HepG2 (cell line): ENCODE measurements around the gene GPR27. TPM values are rescaled to one million over a fixed set of nuclear protein-coding genes. Genes with fewer than 3 reads are reported as not detected.

Experiments
- ATAC-seq: fragments of 200-7000 bp; cut with Tn5 transposase; 3 replicates; pipeline ENCODE4 v1.9.1; 2020; ENCODE audit warnings: mild to moderate bottlenecking, moderate library complexity
- BruUV-seq: library from RNA; stranded (reverse); fragments of 400-500 nt; replicated peaks from 2 replicates; lab custom pipeline; 2021; lab: Mats Ljungman, UMichigan
- CTCF ChIA-PET: fragments of 300-600 bp; formaldehyde crosslinking; extraction: SDS; loops from one replicate; lab custom pipeline; 2021; ENCODE audit warnings: low total read pairs, inconsistent platforms, low intra/inter-chr PET ratio; lab: Yijun Ruan, JAX
- POLR2A ChIA-PET: fragments of 350-600 bp; sonication (Branson Sonifier 250); formaldehyde crosslinking; loops from one replicate; lab custom pipeline; 2020; ENCODE audit warnings: antibody characterized with exemption, inconsistent platforms; lab: Yijun Ruan, JAX
- DNase-seq: peaks from one replicate; pipeline ENCODE4 v3.0.0-alpha.2; 2015; ENCODE audit warnings: low spot score
- FAIRE-seq: peaks from 3 replicates; lab custom pipeline; 2011; peaks lifted over from hg19 to GRCh38; lab: Jason Lieb, UNC
- H2AFZ ChIP-seq: one replicate; pipeline ENCODE4 v1.6.1; 2011; ENCODE audit warnings: low read length, inconsistent platforms
- H3K27ac ChIP-seq: fragments of 300-600 bp; 3 replicates; pipeline ENCODE4 v1.8.0; 2011; ENCODE audit warnings: mixed run types, mild to moderate bottlenecking, mixed read lengths, low read length, inconsistent platforms; ENCODE audit not compliant: insufficient read depth; ENCODE audit errors: extremely low read length
- H3K27me3 ChIP-seq, 2 experiments: fragments of 200-600 bp in 1 of 2; 2 replicates in 1 of 2; 3 replicates in 1 of 2; pipeline versions ENCODE4 v1.6.0 to v1.8.0; 2011; ENCODE audit warnings: low read length in 2 of 2, mild to moderate bottlenecking in 2 of 2, moderate library complexity in 2 of 2, inconsistent platforms in 1 of 2; ENCODE audit not compliant: insufficient read depth in 2 of 2, control insufficient read depth in 1 of 2
- H3K36me3 ChIP-seq, 2 experiments: fragments of 200-600 bp in 1 of 2; replicated peaks in 1 of 2; 2 replicates in 1 of 2; 3 replicates in 1 of 2; pipeline versions ENCODE4 v1.5.1 to v1.8.0; 2011; ENCODE audit warnings: low read length in 2 of 2, inconsistent platforms in 1 of 2; ENCODE audit not compliant: insufficient read depth in 2 of 2, control insufficient read depth in 1 of 2
- H3K4me1 ChIP-seq: 2 replicates; pipeline ENCODE4 v1.5.1; 2012; ENCODE audit warnings: low read length, inconsistent platforms; ENCODE audit not compliant: insufficient read depth
- H3K4me2 ChIP-seq: 2 replicates; pipeline ENCODE4 v1.6.0; 2011; ENCODE audit warnings: low read depth, low read length, inconsistent platforms
- H3K4me3 ChIP-seq, 3 experiments: fragments of 200-600 bp in 1 of 3; sonication (generic), shearing (Covaris generic) in 1 of 3; replicated peaks in 1 of 3; 2 replicates each; pipeline ENCODE4 v1.5.1; 2011 to 2016; ENCODE audit warnings: low read length in 3 of 3, inconsistent platforms in 2 of 3, low read depth in 2 of 3, mild to moderate bottlenecking in 2 of 3, control low read depth in 1 of 3, mixed read lengths in 1 of 3; ENCODE audit not compliant: insufficient read depth in 1 of 3
- H3K79me2 ChIP-seq: one replicate; pipeline ENCODE4 v1.6.1; 2011; ENCODE audit warnings: low read length, inconsistent platforms; ENCODE audit not compliant: insufficient read depth
- H3K9ac ChIP-seq: 2 replicates; pipeline ENCODE4 v1.6.0; 2011; ENCODE audit warnings: mild to moderate bottlenecking, low read depth, low read length, inconsistent platforms; ENCODE audit not compliant: insufficient read depth
- H3K9me3 ChIP-seq: 2 replicates; pipeline ENCODE4 v1.5.1; 2012; ENCODE audit warnings: mild to moderate bottlenecking, low read length
- H4K20me1 ChIP-seq: 2 replicates; pipeline ENCODE4 v1.6.0; 2011; ENCODE audit warnings: inconsistent platforms, mild to moderate bottlenecking, low read length, moderate library complexity; ENCODE audit not compliant: insufficient read depth
- ATRX ChIP-seq: sonication (generic); formaldehyde crosslinking; IDR thresholded peaks from 2 replicates; pipeline ENCODE4 v1.4.0; 2020; ENCODE audit warnings: missing genetic modification reagents, borderline replicate concordance
- BRCA1 ChIP-seq: sonication (generic); formaldehyde crosslinking; IDR thresholded peaks from 2 replicates; pipeline ENCODE4 v1.4.0; 2020; ENCODE audit warnings: missing genetic modification reagents
- DNMT1 ChIP-seq: sonication (generic); formaldehyde crosslinking; IDR thresholded peaks from 2 replicates; pipeline ENCODE4 v1.5.1; 2020; ENCODE audit warnings: mild to moderate bottlenecking, missing genetic modification reagents
- RBFOX2 ChIP-seq: fragments of 200-400 bp; formaldehyde crosslinking; IDR thresholded peaks from 2 replicates; pipeline ENCODE4 v1.6.1; 2017; ENCODE audit warnings: low read depth, mild to moderate bottlenecking, low read length
- THAP11 ChIP-seq: IDR thresholded peaks from 2 replicates; pipeline ENCODE4 v1.6.1; 2016; ENCODE audit warnings: missing biosample characterization, missing genetic modification reagents
- ZMYM2 ChIP-seq: sonication (generic); formaldehyde crosslinking; IDR thresholded peaks from 2 replicates; pipeline ENCODE4 v1.8.0; 2022; ENCODE audit warnings: mild to moderate bottlenecking, missing genetic modification reagents
- ZNF207 ChIP-seq: fragments of 450-650 bp; IDR thresholded peaks from 2 replicates; pipeline ENCODE4 v1.6.1; 2016; ENCODE audit warnings: antibody characterized with exemption, borderline replicate concordance
- ZNF335 ChIP-seq: sonication (generic); formaldehyde crosslinking; IDR thresholded peaks from 2 replicates; pipeline ENCODE4 v1.4.0; 2020; ENCODE audit warnings: missing genetic modification reagents
- ZNF354B ChIP-seq: sonication (generic); formaldehyde crosslinking; IDR thresholded peaks from 2 replicates; pipeline ENCODE4 v1.8.0; 2022; ENCODE audit warnings: mild to moderate bottlenecking, missing genetic modification reagents
- ZNF496 ChIP-seq: sonication (generic); formaldehyde crosslinking; IDR thresholded peaks from 2 replicates; pipeline ENCODE4 v1.8.1; 2023; ENCODE audit warnings: mild to moderate bottlenecking, moderate library complexity, missing genetic modification reagents; ENCODE audit not compliant: insufficient replicate concordance
- ZNF556 ChIP-seq: sonication (generic); formaldehyde crosslinking; IDR thresholded peaks from 2 replicates; pipeline ENCODE4 v1.4.0; 2020; ENCODE audit warnings: mild to moderate bottlenecking, missing genetic modification reagents, borderline replicate concordance
- ZSCAN20 ChIP-seq: sonication (generic); formaldehyde crosslinking; IDR thresholded peaks from 2 replicates; pipeline ENCODE4 v1.4.0; 2020; ENCODE audit warnings: missing genetic modification reagents, mild to moderate bottlenecking, borderline replicate concordance
- ZSCAN21 ChIP-seq: sonication (generic); formaldehyde crosslinking; IDR thresholded peaks from 2 replicates; pipeline ENCODE4 v1.8.0; 2022; ENCODE audit warnings: mild to moderate bottlenecking, missing genetic modification reagents, moderate library complexity, borderline replicate concordance
- WGBS: methylation state at CpG from one replicate; pipeline ENCODE4 v1.1.6; 2017; ENCODE audit warnings: low lambda C conversion rate; 5-methylcytosine and 5-hydroxymethylcytosine counted together
- in situ Hi-C: cut with HindIII; loops from 2 replicates; pipeline ENCODE4 v1.10.0; 2017; ENCODE audit warnings: low pct_unique_long_range_greater_than_20kb; ENCODE audit not compliant: extremely low pct_ligation_motif_present
- intact Hi-C: fragments of 100-400 bp; cut with micrococcal nuclease; formaldehyde crosslinking; loops from one replicate; pipeline ENCODE4 v1.10.0; 2022; ENCODE audit not compliant: unreplicated experiment
- polyA plus RNA-seq, 8 experiments: library from polyadenylated mRNA; depleted of rRNA in 3 of 8; stranded (reverse) in 7 of 8; unstranded in 1 of 8; fragments of >200 nt; fragmentation: Illumina TruSeq in 4 of 8; extraction: Trizol in 4 of 8; gene quantifications; 2 replicates each; pipeline versions ENCODE4 v1.2.1 to v1.2.3, GENCODE V29; 2011 to 2016; ENCODE audit warnings: low read depth in 4 of 8, missing spikeins in 1 of 8, mixed read lengths in 1 of 8; ENCODE audit not compliant: insufficient read depth in 1 of 8
- total RNA-seq, 5 experiments: library from RNA; depleted of rRNA; stranded (reverse); fragments of >200 nt; fragmentation: Illumina TruSeq; extraction: Trizol; gene quantifications; 2 replicates each; pipeline ENCODE4 v1.2.3, GENCODE V29; 2016; ENCODE audit warnings: low read depth in 1 of 5
- TF ChIP-seq, protein P1 (sequence below), 2 experiments: sonication (generic) in 1 of 2; formaldehyde crosslinking in 1 of 2; IDR thresholded peaks; 2 replicates each; pipeline versions ENCODE4 v1.6.1 to v1.9.0; 2014 to 2022; ENCODE audit warnings: antibody characterized with exemption in 1 of 2, borderline replicate concordance in 1 of 2, inconsistent platforms in 1 of 2, low read depth in 1 of 2, missing genetic modification reagents in 1 of 2
- TF ChIP-seq, protein P2 (sequence below): sonication (generic); formaldehyde crosslinking; IDR thresholded peaks from 2 replicates; pipeline ENCODE4; 2020; ENCODE audit warnings: missing genetic modification reagents, mild to moderate bottlenecking, borderline replicate concordance

Gene GPR27
- total and polyA plus RNA-seq, 2 of the 13 experiments (the other 11 are each of a cell fraction or from before 2014, with no cell fraction given): not detected

DNA sequence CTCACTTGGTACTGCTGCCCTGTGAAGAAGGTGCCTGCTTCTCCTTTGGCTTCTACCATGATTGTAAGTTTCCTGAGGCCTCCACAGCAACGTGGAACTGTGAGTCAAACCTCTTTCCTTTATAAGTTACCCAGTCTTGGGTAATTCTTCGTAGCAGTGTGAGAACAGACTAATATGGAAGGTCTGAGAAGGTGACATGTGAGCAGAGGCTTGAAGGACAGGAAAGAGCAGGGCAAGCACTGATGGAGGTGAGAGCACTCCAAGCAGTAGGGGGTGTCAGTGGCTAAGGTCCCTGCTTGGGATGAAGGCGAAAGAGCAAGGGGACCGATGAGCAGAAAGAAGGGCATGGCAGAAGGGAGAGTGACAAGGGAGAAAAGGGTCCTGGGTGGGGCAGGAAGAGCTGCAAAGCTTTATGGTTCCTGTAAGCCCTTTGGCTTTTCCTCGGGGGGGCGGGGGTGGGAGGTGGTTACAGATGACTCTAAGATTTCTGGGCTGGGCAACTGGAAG lies 32.0 kb upstream of the GPR27 start (continued):
- no peak for TF ChIP-seq DNMT1 (CRISPR knock-in tag)
- TF ChIP-seq ZMYM2 (CRISPR knock-in tag): no peak

DNA sequence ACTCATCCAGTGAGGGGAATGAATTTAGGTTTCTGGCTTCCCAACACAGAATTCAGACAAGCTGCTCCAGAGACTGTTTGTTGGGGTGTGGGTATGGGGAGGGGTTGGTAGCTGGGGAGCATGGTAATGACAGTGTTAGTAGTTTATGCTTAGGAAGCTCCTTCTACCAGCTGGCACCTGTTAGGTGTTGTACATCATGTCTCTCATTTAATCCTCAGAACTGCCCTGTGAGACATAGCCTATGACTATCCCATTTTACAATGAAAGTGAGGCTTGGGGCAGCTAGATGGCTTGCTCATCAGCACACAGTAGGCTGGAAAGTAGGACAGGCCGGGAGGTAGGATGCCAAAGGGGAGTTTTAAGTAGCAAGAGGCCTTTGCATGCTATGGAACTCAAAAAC lies 31.0 kb upstream of the GPR27 start:
- 0% methylated on average over 1 of the region's 1 CpG for WGBS
- no peak for FAIRE-seq
- no peak for ATAC-seq
- no peak for DNase-seq
- Histone ChIP-seq H3K4me3 (no peak overlapping the region), H3K27me3 (peaks cover 8 to 55% of the 10 kb centered on the region in 2 experiments; a peak in 4 of 5 replicates), H3K4me2 (no peak overlapping the region), H4K20me1 (no peaks in the 10 kb centered on the region), H3K9me3 (no peaks in the 10 kb centered on the region), H3K79me2 (no peaks in the 10 kb centered on the region), H2AFZ (no peak overlapping the region), H3K27ac (no peak overlapping the region), H3K36me3 (no peaks in the 10 kb centered on the region), H3K9ac (no peak overlapping the region), H3K4me1 (peaks cover 6% of the 10 kb centered on the region; the same call in 1 of the 2 replicates)
- ChIA-PET CTCF (no interaction called here), POLR2A (no interaction called here)
- in situ Hi-C loops (loop anchor here (5.0 to 25.0 kb wide), 3 partner anchors 135 to 1365 kb away; no protein-coding TSS in a partner anchor), intact Hi-C loops (no loop called here)
- no TSS peak for BruUV-seq
- TF ChIP-seq ZNF207 (no peak), RBFOX2 (no peak), BRCA1 (no peak), ATRX (CRISPR knock-in tag) (no peak), ZSCAN21 (no peak), THAP11 (CRISPR knock-in tag) (no peak), ZNF354B (no peak), ZSCAN20 (no peak), ZNF496 (CRISPR knock-in tag) (no peak), ZNF556 (CRISPR knock-in tag) (no peak), ZNF335 (CRISPR knock-in tag) (no peak)
- TF ChIP-seq, protein P1, sequence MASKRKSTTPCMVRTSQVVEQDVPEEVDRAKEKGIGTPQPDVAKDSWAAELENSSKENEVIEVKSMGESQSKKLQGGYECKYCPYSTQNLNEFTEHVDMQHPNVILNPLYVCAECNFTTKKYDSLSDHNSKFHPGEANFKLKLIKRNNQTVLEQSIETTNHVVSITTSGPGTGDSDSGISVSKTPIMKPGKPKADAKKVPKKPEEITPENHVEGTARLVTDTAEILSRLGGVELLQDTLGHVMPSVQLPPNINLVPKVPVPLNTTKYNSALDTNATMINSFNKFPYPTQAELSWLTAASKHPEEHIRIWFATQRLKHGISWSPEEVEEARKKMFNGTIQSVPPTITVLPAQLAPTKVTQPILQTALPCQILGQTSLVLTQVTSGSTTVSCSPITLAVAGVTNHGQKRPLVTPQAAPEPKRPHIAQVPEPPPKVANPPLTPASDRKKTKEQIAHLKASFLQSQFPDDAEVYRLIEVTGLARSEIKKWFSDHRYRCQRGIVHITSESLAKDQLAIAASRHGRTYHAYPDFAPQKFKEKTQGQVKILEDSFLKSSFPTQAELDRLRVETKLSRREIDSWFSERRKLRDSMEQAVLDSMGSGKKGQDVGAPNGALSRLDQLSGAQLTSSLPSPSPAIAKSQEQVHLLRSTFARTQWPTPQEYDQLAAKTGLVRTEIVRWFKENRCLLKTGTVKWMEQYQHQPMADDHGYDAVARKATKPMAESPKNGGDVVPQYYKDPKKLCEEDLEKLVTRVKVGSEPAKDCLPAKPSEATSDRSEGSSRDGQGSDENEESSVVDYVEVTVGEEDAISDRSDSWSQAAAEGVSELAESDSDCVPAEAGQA (IDR thresholded peaks at IDR 0.05; ENCODE audit: low read depth): no peak
- TF ChIP-seq, protein P1 (CRISPR knock-in tag; IDR thresholded peaks at IDR 0.05; ENCODE audit: borderline replicate concordance): no peak
- TF ChIP-seq, protein P2, sequence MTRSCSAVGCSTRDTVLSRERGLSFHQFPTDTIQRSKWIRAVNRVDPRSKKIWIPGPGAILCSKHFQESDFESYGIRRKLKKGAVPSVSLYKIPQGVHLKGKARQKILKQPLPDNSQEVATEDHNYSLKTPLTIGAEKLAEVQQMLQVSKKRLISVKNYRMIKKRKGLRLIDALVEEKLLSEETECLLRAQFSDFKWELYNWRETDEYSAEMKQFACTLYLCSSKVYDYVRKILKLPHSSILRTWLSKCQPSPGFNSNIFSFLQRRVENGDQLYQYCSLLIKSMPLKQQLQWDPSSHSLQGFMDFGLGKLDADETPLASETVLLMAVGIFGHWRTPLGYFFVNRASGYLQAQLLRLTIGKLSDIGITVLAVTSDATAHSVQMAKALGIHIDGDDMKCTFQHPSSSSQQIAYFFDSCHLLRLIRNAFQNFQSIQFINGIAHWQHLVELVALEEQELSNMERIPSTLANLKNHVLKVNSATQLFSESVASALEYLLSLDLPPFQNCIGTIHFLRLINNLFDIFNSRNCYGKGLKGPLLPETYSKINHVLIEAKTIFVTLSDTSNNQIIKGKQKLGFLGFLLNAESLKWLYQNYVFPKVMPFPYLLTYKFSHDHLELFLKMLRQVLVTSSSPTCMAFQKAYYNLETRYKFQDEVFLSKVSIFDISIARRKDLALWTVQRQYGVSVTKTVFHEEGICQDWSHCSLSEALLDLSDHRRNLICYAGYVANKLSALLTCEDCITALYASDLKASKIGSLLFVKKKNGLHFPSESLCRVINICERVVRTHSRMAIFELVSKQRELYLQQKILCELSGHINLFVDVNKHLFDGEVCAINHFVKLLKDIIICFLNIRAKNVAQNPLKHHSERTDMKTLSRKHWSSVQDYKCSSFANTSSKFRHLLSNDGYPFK (CRISPR knock-in tag): no peak
